Mesodermal cell (in vitro differentiated cells): ENCODE measurements around the gene KCNQ5.

ENCODE experiments used
- H3K27ac ChIP-seq: 2 replicates; pipeline ENCODE4 v1.7.0; 2013; ENCODE audit warnings: mild to moderate bottlenecking, low read depth, low read length, moderate library complexity; ENCODE audit not compliant: severe bottlenecking
- H3K36me3 ChIP-seq: 2 replicates; pipeline ENCODE4 v1.7.1; 2013; ENCODE audit warnings: mild to moderate bottlenecking, low read length, moderate library complexity; ENCODE audit not compliant: control insufficient read depth, insufficient read depth
- H3K4me1 ChIP-seq: one replicate; pipeline ENCODE4 v1.7.1; 2013; ENCODE audit warnings: mild to moderate bottlenecking, low read length; ENCODE audit not compliant: insufficient read depth, control insufficient read depth, poor library complexity, severe bottlenecking
- H3K4me3 ChIP-seq: 2 replicates; pipeline ENCODE4 v1.7.0; 2013; ENCODE audit warnings: low read length, control low read depth, mild to moderate bottlenecking; ENCODE audit not compliant: insufficient read depth, poor library complexity, severe bottlenecking; ENCODE audit errors: extremely low read depth
- H3K9me3 ChIP-seq: 2 replicates; pipeline ENCODE4 v1.7.1; 2013; ENCODE audit warnings: mild to moderate bottlenecking, low read length, moderate library complexity; ENCODE audit not compliant: control insufficient read depth
- WGBS, 2 experiments: methylation state at CpG; one replicate each; pipeline ENCODE4 v1.1.5; 2013; ENCODE audit warnings: missing lambda C conversion rate in 2 of 2; ENCODE audit not compliant: insufficient coverage in 2 of 2; 5-methylcytosine and 5-hydroxymethylcytosine counted together

The KCNQ5 gene

GRCh38 chr6:73134588-73134987 lies 512.7 kb downstream of the KCNQ5 start:
- Histone ChIP-seq H3K4me3 (no peak overlapping the region), H3K9me3 (no peaks in the 10 kb centered on the region), H3K36me3 (peaks cover 7% of the 10 kb centered on the region), H3K27ac (no peak overlapping the region), H3K4me1 (peaks cover 5% of the 10 kb centered on the region)
- 50 to 52% methylated on average over 8 to 11 of the region's 11 CpGs for WGBS, 2 experiments

GRCh38 chr6:73139681-73140383 lies 518.0 kb downstream of the KCNQ5 start:
- 92% methylated on average over 3 of the region's 3 CpGs for WGBS, 2 experiments
- no peaks in the 10 kb centered on the region for H3K9me3 ChIP-seq

GRCh38 chr6:73143551-73143950 lies 521.7 kb downstream of the KCNQ5 start:
- Histone ChIP-seq H3K36me3 (no peaks in the 10 kb centered on the region), H3K4me3 (no peak overlapping the region), H3K4me1 (no peaks in the 10 kb centered on the region), H3K9me3 (no peaks in the 10 kb centered on the region), H3K27ac (no peak overlapping the region)
- WGBS, 2 experiments, result 90 to 95% methylated on average over 2 to 4 of the region's 4 CpGs

More at GRCh38 chr6:73139681-73140383, 518.0 kb downstream of the KCNQ5 start:
- H3K36me3 ChIP-seq, result peaks cover under 1% of the 10 kb centered on the region
- H3K27ac ChIP-seq, result no peak overlapping the region
- no peaks in the 10 kb centered on the region for H3K4me1 ChIP-seq
- H3K4me3 ChIP-seq, result no peak overlapping the region

GRCh38 chr6:73144516-73144915 lies 522.7 kb downstream of the KCNQ5 start:
- H3K9me3 ChIP-seq, result no peaks in the 10 kb centered on the region
- no peaks in the 10 kb centered on the region for H3K4me1 ChIP-seq
- no peak overlapping the region for H3K27ac ChIP-seq
- no peaks in the 10 kb centered on the region for H3K36me3 ChIP-seq
- no peak overlapping the region for H3K4me3 ChIP-seq

GRCh38 chr6:73145690-73146089 lies 523.8 kb downstream of the KCNQ5 start:
- 100% methylated on average over 1 of the region's 6 CpGs; no CpG with 5 or more reads in 1 of the 2 experiments for WGBS, 2 experiments
- Histone ChIP-seq H3K36me3 (no peaks in the 10 kb centered on the region), H3K4me1 (no peaks in the 10 kb centered on the region)

GRCh38 chr6:73151732-73152131 lies 529.9 kb downstream of the KCNQ5 start:
- WGBS, 2 experiments, result 79 to 86% methylated on average over 1 to 2 of the region's 3 CpGs
- Histone ChIP-seq H3K4me1 (no peaks in the 10 kb centered on the region), H3K4me3 (no peak overlapping the region), H3K36me3 (no peaks in the 10 kb centered on the region), H3K9me3 (no peaks in the 10 kb centered on the region), H3K27ac (no peak overlapping the region)

More at GRCh38 chr6:73145690-73146089, 523.8 kb downstream of the KCNQ5 start:
- Histone ChIP-seq H3K9me3 (no peaks in the 10 kb centered on the region), H3K4me3 (no peak overlapping the region), H3K27ac (no peak overlapping the region)

- Histone ChIP-seq H3K9me3 (no peaks in the 10 kb centered on the region), H3K4me3 (no peak overlapping the region), H3K4me1 (no peaks in the 10 kb centered on the region), H3K27ac (no peak overlapping the region), H3K36me3 (no peaks in the 10 kb centered on the region)
- WGBS, 2 experiments, result no CpG with 5 or more reads among the region's 2 CpGs
These were observed 530.7 kb downstream of the KCNQ5 start for GRCh38 chr6:73152556-73152955.

- WGBS, 2 experiments, result 75 to 100% methylated on average over 1 to 2 of the region's 2 CpGs
- H3K9me3 ChIP-seq, result no peaks in the 10 kb centered on the region
- no peaks in the 10 kb centered on the region for H3K4me1 ChIP-seq
- H3K4me3 ChIP-seq, result no peak overlapping the region
- no peak overlapping the region for H3K27ac ChIP-seq
- H3K36me3 ChIP-seq, result no peaks in the 10 kb centered on the region
These were observed 531.3 kb downstream of the KCNQ5 start for GRCh38 chr6:73152966-73153757.

- Histone ChIP-seq H3K4me1 (no peaks in the 10 kb centered on the region), H3K4me3 (no peak overlapping the region), H3K9me3 (no peaks in the 10 kb centered on the region), H3K36me3 (no peaks in the 10 kb centered on the region), H3K27ac (no peak overlapping the region)
- 96 to 97% methylated on average over 36 to 37 of the region's 41 CpGs for WGBS, 2 experiments
These were observed 535.2 kb downstream of the KCNQ5 start for GRCh38 chr6:73156793-73157767.

GRCh38 chr6:73157870-73158269 lies 536.0 kb downstream of the KCNQ5 start:
- WGBS, 2 experiments, result 93 to 96% methylated on average over 9 to 28 of the region's 34 CpGs
- Histone ChIP-seq H3K27ac (no peak overlapping the region), H3K4me1 (no peaks in the 10 kb centered on the region), H3K9me3 (no peaks in the 10 kb centered on the region), H3K4me3 (no peak overlapping the region), H3K36me3 (no peaks in the 10 kb centered on the region)
